ENCODE data around the gene ERC1.

ERC1 gene

DNA sequence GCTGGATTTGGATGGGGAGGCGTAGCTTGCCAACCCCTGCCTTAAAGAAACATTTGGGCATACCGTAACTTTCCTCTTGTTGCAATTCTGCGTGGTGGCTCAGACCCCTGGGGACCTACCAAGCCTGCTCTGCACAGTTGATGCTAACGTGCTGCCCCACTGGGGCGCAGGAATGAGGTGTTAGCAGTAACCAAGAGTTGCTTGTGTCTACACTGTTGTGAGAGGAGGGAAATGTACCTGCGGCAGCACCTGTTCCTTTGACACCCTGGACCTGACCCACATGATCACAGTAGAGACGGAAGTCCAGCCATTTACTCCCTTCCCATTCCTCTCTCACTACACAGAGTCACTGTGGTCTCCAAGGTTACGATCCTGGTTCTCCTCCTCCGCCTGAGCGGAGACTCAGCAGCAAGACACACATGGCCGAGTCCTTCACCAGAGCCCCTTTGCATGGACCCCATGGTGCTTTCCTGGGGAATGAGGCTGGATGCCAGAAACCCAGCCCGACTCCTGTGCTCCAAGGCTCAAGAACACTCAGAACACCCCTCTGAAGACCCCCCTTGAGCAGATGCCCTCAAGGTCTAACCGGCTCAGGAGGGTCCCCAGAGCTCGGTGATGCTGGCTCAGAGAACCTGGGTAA, 518.5 kb downstream of the ERC1 start:
- no peak for DNase-seq (ENCODE audit: low read depth in 2 of 2)

DNA sequence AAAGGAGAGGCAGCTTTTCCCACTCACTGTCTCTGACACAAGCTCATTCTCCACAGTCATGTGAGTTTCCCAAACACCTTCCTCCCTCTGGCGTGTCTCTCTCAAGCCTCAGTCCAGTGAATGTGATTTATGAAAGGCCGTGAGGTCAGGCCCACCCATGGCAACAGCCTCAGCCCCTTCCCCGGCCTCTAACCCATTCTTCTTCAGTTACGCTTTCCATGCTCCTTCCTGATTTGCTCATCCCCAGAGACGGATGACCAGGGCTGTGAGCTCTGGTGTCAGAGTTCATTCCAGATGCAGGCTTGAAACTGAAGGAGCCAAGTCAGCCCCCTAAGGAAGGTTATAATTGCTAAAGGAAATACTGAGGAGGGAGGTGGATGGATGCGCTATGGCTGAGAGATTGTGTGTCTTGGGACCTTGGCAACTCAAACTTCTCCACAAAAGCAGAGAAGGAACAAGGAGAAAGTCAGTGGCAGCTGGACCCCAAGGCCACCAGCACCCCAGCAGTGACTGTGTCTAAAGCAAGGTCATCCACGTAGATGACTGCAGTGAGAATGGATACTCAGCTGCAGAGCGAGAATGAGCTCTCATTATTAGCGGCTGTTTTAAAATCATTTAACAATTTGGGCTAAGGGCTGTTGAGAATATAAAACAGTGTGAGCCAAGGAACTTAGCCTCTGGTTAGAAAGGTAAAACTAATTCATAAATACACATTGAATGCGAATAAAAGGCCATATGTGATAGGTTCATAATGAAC, 519.2 kb downstream of the ERC1 start:
- DNase-seq (ENCODE audit: low read depth in 2 of 2), result no peak

DNA sequence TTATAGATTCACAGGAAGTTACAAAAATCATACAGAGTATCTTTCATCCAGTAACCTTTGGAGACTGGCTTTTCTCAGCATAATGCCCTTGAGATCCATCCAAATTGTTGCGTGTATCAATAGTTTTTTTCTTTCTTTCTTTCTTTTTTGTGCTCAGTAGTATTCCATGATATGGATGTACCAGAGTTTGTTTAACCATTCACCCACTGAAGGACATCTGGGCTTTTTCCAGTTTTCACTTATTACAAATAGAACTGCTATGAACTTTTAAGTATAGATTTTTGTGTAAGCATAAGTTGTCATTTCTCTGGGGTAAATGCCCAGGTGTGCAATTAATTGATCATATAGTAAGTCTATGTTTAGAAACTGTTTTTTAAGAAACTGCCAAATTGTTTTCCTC, 524.0 kb downstream of the ERC1 start:
- DNase-seq (ENCODE audit: low read depth in 2 of 2), result no peak

DNA sequence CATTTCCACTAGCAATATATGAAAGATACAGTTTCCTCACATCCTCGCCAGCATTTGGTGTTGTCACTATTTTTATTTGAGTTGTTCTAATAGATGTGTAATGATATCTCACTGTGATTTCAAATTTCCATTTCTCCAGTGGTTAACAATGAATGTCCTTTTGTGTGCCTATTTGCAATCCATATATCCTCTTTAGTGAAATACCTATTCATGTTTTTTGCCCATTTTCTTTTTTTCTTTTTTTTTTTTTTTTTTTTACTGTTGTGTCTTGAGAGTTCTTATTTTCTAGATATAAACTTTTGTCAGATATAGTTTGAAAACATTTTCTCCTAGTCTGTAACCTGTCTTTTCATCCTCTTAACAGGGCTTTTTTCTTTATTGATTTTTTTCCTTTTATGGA, 524.4 kb downstream of the ERC1 start:
- no peak for DNase-seq (ENCODE audit: low read depth in 2 of 2)

DNA sequence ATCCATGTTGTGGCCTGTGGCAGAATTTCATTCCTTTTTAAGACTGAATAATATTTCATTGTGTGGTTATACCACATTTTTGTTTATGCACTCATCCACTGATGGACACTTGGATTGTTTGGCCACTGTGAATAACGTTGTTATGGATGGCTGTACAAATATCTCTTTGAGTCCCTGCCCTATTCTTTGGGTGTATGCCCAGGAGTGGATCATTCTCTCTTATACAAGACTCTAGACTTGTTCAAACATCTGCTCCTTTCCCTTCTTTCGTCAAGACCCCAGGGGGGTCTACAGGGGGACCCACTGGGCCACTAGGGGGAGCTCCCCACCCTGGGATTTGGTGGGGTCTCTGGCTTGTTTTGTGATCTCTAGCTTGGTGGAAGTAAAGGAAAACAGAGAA, 526.0 kb downstream of the ERC1 start:
- DNase-seq (ENCODE audit: low read depth in 2 of 2), result no peak

DNA sequence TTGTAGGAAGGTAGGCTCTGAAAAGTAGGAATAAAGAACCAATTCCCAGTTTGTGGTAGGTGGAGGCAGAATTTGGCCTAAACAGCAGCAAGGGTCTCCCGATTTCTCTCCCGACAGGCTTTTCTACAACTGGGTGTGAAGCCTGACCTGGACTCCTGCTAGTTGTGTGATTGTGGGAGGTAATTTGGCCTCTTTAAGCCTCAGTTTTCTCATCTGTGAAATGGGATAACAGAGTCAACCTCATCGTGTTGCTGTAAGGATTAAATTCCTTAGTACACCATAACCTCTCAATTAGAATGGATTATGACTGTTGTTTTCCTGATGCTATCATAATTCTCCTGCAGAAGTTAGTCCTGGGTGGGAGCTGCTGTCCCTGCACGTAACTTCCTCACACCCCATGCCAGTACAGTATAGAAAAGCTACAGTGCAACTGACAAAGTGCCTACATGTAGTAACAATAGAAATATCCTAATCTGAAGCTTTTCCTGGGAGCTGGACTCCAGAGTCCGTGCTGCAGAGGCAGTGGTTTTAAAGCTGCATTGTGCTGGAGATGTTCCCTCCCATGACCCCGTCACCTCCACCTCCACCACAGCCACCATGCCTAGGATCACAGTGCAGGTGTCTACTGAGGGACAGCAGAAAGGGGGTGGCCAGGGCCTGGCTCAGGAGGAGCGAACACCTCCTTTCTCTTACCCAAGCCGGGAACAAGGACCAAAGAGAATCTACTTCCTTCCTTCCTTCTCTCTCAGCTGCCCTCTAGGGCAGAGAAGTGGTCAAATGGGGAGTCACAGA, 526.9 kb downstream of the ERC1 start:
- DNase-seq (ENCODE audit: low read depth in 2 of 2), result no peak

DNA sequence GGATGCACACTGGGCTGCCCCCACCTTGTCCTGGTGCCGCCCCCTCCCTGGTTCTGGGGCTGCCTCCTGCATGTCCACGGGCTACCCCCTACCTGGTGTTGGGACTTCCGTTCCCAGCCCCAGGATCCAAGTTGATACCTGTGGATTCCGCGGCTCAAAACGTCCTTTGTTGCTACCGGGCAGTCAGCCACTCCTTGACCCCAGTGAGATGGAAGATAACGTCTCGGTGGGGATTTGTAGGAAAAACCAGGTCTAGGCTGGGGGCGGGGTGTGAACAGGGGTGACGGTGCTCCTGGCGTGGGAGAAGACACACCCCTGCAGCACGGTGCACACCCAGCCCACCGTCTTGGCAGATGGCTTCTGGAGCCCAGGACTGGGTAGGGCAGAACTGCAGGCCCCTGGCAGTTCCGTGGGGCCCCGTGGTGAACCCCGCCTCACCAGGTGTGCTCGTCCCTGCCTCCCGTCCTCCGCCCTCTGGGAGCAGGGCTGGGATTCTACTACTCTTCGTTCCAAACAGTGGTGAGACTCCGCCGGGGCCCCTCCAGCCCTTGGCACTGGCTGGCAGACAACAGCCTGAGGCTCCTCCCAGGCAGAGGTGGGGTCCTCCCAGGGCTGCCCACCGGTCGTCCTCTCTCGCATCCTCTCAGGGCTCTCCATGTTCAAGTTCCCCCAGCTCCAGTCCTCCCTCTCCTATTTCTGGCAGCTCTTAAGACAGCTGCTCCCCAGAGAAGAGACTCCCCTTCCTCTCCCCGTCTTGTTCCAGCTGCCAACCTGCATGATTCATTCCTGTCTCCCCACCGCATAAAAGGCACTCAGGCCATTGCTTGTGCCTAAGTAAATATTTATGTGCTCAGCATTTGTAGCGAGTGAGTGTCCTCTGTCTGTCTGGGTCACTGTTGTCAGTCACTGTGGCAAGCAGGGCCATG, 527.8 kb downstream of the ERC1 start:
- DNase-seq (ENCODE audit: low read depth in 2 of 2), result no peak

DNA sequence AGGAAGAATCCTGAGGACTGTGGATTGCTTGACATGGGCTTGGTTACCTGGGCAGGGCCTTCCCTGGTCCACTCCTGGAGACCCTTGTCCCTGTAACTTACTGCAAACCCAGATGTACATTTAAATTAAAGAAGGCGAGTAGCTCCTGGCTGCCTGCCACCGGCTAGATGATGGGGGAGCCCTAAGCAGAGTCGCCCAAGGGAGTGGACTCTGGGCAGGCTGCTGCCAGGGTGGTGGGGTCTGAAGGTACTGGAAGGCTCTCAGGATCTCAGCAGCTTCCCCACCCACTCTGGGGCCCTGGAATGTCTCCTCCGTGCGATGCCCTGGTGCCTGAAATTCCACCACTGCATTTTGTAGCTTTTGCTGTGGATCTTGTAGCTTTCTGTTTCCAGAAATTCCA, 528.6 kb downstream of the ERC1 start:
- DNase-seq (ENCODE audit: low read depth in 2 of 2), result no peak

DNA sequence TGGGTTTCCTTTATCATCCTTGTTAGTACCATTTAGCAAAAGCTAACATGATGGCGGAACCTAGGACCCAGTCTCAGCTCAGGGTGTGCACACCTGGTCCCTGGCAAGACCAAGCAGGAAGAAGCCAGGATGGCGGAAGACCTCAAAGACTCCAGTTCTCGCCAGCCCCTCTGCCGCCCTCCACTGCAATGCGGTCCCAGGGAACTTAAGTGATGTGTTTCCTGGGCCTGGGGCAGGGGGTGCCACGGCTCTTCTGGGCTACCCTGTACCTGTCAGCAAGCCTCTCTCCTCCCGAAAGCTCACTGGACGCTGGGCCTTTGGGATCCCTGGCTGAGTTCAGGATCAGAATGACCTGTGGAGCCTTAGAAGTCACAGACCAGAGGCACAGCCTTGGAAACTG, 532.0 kb downstream of the ERC1 start:
- no peak for DNase-seq (ENCODE audit: low read depth in 2 of 2)

DNA sequence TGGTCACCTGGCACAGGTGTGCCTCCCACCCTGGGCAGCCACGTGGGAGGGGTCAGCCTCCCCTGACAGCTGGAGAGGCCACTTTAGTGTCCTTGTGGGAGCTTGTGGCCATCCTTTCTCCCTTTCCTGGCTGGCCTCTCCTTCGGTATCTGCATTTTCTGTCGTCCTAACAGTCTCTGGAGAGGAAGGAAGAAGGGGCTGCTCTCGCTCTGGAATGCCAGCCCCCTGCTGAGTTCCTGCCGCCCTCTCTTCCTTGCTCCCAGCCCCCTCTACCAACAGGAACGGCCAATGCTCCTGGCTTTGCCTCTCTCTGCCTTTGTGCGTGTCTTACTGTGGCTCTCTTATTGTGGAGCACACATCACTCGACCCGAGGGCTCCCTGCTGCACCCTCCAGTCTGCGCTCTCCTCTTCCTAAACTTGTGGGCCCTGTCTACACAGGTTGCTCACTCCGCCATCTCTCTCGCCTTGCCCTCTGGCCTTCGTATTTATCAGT, 532.6 kb downstream of the ERC1 start:
- no peak for DNase-seq (ENCODE audit: low read depth in 2 of 2)

DNA sequence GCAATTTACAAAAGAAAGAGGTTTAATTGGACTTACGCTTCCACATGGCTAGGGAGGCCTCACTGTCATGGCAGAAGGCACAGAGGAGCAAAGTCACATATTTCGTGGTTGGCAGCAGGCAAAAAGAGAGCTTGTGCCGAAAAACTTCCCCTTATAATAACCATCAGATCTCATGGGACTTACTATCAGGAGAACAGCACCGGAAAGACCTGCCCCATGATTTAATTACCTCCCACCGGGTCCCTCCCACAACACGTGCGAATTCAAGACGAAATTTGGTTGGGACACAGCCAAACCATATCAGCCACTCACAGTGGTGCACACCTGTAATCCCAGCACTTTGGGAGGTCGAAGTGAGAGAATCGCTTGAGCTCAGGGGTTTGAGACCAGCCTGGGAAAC, 534.8 kb downstream of the ERC1 start:
- no peak for DNase-seq (ENCODE audit: low read depth in 2 of 2)

DNA sequence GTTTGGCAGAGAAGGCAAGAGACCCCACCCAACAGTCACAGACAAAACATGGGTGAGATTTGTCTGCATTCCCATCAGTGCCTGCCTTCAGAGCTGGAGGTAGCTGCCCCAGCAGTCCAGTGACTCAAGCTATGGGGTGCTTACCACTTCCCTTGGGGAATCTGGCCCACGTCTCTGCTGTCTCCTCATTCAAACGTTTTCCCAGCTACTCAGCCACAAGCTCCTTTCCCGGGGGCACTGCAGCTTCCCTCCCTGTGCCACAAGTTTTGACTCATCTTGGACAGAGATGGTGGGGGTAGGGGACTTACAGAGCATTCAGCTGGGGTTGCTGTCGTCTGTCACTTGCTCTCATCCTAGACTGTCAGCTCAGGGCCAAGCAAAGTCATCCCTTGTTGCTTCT, 536.8 kb downstream of the ERC1 start:
- DNase-seq (ENCODE audit: low read depth in 2 of 2), result no peak

DNA sequence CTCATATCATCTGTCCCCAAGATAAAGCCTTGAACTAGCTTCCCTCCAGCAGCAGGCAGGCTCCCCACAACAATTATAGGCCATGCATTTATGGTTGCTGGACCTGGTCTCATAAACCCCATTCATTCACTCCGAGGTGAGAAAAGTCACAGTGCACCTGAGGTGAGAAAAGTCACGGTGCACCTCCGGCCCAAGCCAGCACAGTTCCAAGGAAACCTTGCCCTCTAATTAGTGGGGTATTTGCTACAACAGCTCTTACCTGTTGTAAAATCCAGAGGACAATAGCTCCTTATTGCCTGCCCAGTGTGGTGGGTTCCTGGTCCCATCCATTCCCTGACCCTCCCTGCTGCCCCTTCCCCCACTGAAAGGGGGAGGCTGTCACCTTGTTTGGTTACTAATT, 537.8 kb downstream of the ERC1 start:
- DNase-seq (ENCODE audit: low read depth in 2 of 2), result no peak

DNA sequence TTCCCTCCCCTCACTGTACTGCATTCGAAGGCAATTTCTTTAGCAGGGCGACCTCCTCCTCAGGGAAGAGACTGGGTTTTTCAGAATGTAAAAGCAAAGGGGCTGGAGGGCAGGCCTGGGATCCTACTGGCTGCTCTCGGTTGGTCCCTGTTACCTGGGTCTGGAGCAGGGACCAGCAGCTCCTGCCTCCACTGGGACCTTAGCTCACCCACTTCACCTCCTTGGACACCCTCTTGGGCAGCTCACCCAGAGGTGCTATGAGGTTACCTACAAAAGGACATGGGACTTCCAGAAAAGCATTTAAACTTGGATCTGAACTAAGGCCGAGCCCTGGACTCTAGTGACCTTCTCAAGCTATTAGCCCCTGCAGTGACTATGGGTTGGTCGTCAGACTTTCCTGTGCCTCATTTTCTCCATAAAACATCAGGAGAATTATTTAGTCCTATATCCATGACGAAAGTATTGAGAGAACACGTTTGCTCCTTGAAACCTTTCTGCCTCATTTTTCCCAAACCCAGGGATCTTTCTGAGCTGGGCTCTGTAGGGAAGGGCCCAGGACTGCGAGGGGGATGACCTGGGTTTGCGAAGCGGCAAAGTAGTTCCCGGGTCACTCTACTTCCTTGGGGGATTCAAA, 538.3 kb downstream of the ERC1 start:
- no peak for DNase-seq (ENCODE audit: low read depth in 2 of 2)

DNA sequence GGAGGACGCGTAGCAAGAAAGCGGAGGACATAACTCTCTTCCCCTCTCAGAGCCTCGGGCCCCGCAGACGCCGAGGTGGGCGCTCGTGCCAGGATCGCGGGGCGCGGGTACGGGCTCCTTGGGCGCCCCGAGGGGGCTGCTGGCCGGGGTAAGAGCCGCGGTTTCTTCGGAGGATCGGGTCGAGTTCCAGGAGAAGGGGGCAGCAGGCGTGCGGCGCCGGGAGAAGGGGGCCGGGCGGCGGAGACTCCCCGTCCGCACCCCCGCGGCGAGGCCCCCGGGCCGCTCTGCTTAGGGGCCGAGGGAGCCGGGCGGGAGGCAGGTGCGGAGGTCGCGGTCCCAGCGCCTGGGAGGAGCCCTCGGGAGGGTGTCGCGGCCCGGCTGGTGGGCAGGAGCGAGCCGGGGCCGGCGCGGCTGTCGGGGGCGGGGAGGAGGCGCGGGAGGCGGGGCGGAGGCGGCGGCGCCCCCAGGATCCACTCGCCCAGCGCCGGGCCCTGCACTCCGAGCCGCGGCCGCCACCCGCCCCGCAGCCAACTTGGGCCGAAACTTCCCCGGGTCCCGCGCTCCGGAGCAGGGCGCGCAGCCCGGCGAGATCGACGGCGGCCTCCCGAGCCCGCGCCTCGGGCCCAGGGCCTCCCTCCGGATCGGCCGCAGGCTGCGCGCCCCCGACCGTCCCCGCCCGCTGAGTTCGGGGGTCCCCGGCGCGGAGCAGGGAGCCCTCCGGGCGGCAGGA, 539.0 kb downstream of the ERC1 start:
- no peak for DNase-seq (ENCODE audit: low read depth in 2 of 2)

DNA sequence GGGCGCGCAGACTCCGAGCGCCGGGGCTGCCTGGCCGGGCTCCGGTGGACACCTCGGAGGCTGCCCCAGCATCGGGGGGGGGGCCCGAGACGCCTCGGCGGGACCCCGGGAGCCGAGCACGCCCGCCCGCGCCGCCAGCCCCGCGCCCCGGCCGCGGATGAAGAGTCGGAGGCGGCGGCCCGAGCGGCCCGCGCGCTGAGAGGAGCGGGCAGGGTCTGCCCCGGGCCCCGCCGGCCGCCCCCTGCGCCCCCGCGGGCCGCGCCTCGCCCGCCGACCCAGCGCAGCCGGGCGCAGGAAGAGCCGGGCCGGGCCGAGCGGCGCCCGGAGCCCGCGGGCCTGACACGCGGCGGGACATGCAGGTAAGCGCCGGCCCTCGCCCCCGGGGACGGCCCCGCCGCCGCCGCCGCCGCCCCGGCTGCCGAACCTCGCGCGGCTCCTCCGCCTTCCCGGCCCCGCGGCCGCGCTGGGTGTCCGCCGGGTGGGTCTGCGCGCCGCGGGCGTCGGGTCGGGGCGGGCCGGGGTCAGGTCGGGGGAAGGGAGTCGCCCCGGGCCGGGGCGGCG, 539.6 kb downstream of the ERC1 start:
- no peak for DNase-seq (ENCODE audit: low read depth in 2 of 2)

DNA sequence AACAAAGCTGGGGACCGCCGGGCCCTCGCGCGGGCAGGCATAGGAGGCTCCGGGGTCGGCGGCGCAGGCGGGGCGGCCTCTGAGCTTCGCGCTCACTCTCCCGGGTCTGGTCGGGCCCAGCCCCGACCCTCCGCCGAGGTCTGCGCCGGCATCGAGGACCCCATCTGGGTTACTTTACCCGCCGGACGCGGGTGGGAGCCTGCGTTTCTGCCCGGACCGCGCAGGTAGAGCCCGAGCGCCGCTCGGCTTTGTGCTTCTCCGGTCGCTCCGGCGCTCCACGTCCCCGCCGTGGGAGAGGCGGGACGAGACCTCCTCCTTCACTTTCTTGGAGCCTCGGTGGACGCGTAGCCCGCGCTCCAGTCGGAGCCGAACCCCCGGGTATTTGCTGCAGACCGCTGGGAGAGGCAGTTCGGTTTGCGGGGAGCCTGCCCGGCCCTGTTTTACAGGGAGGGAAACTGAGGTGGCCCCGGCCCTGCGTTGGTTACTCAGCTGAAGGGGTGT, 540.2 kb downstream of the ERC1 start:
- DNase-seq (ENCODE audit: low read depth in 2 of 2), result no peak

DNA sequence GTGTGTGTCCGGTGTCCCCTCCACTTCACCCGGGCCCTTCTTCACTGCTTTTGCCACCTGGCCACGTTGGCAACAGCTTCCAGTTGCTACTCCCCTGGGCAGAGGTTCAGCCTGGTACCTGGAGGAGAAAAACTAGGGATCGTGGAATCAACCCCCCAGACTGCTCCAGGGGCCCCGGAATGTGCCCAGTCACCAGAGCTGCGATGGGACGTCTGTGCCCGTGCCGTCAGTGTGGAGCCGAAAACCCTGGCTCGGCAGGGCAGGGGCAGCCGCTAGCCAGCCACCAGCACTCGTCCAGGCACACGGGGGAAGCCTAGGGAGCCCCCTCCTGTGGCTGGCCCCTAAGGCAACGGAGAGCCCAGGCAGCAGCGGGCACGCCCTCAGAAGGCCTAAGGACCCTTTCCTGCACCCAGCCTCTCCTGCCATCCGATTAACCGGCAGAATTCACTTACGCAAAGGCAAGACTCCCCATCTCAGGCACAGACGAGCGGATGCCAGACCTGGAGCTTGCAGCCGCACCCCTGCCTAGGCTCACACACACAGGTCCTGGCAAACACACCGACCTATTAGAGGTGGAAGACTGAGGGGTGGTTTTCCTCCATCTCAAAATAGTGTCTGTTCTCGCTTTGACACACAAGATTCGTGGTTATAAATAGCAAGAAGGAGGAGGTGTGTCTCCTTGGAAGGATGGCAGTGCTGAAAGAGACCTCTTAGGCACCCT, 540.8 kb downstream of the ERC1 start:
- no peak for DNase-seq (ENCODE audit: low read depth in 2 of 2)
